GM18505 (cell line): ENCODE results near the gene CRYGA.
"Not testable (repeated sequence)": the region's sequence is repeated elsewhere in the genome, so short reads cannot be mapped to it uniquely, and the experiment has no call there.

Source experiments
- ATAC-seq: cut with Tn5 transposase; IDR thresholded peaks from one replicate; pipeline ENCODE4 v1.9.1; 2021; ENCODE audit not compliant: unreplicated experiment
- POLR2A ChIP-seq: IDR thresholded peaks from 4 replicates; pipeline ENCODE4 v1.6.1; 2011; ENCODE audit warnings: borderline replicate concordance; ENCODE audit not compliant: insufficient read depth, insufficient read length; ENCODE audit errors: extremely low read depth

Gene CRYGA

DNA sequence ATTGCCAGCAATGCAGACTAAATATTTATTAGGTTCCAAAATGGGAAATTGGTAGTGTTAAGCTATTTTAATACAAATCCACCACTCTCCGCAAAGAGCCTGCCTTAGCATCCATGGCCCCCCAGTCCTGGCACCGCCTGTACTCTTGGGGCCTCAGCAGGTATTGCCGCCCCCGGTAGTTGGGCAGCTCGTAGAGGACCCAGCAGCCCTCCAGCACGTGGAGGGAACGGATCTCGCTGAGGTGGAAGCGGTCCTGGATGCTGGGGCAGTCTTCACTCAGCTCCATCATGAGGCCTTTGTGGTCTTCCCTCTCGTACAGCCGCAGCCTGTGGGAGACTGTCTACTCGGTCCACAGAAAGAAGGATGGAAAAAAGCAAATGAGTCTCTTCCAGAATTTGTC lies 35.3 kb downstream of the CRYGA start:
- no peak for TF ChIP-seq POLR2A
- no peak for ATAC-seq

DNA sequence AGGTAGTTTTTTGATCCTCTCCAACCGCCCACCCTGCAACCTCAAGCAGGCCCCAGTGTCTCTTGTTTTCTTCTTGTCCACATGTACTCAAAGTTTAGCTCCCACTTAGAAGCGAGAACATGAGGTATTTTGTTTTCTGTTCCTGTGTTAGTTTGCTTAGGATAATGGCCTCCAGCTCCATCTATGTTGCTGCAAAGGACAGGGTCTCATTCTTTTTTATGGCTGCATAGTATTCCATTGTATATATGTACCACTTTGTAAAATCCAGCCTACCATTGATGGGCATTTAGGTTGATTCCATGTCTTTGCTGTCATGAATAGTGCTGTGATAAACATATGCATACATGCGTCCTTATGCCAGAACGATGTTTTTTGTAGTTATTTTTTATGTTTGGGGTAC lies 36.3 kb downstream of the CRYGA start:
- TF ChIP-seq POLR2A: no peak
- no peak for ATAC-seq

DNA sequence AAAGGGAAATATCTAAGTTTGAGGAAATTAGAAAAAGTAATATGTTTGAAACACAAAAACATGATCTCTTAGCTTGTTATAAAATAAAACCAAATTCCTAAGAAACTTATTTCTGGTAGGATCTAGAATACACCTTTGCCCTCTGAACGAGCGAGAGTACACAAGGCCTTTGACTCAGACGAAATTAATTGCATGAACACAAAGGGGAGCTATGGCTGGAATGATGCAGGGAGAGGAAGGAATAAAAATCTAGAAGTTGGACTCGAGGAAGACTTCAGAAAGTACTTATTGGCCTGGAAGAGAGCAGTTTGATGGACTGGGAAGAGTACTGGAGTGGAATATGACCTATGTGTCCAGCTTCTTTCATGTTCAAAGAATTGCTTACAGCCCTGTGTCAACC lies 38.1 kb downstream of the CRYGA start:
- no peak for ATAC-seq

DNA sequence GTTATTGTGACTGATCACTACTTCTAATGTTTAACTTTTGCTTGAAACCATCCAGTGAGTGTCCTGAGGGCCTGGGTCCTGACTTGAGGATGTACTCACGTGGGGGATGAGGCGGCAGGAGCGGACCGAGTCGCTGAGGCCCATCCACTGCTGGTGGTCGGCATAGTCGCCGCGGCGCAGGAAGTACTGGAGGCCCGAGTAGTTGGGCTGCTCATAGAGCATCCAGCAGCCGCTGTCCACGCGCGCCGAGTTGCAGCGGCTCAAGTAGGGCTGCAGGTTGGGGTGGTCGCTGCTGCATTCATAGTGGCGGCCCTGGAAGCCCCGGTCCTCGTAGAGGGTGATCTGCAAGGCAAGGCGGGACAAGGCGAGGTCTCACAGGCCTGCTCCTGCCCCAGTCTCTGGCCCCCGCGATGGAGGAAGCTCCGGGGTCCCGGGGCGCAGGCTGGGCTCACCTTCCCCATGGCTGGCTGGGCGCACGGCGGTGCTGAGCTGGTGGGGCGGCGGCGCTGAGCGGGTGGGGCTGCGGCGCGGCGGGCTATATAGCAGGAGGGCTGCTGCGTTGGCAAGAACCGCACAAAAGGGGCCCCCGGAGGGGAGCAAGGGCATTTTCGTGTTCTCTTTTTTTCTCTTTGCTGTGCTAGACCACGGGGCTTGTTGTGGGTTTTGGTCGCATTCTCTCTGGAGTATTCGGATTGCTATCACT lies 39.2 kb downstream of the CRYGA start, which contains the start of gene CRYGD:
TSS of gene CRYGD (minus strand) at position 512 of the 703 bp plus-strand sequence. CDS start at position 461, 51 bp downstream.
- ATAC-seq: not testable (repeated sequence)

More for the DNA sequence above, 38.1 kb downstream of the CRYGA start:
- no peak for TF ChIP-seq POLR2A

DNA sequence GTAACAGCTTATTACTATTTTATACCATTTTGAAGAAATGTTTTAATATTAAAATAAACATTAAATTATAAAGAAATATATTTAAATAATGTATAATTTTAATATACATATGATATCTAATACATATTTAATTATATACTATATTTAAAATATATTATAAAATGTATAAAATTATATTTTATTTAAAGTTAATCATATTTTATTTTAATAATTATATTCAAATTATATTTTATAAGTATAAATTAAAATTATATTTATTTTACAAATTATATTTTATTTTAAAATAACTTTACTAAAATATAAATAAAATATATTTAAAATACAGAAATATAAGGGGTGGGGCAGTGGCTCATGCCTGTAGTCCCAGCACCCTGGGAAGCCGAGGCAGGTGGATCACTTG lies 41.1 kb downstream of the CRYGA start:
- no peak for TF ChIP-seq POLR2A
- ATAC-seq: no peak

DNA sequence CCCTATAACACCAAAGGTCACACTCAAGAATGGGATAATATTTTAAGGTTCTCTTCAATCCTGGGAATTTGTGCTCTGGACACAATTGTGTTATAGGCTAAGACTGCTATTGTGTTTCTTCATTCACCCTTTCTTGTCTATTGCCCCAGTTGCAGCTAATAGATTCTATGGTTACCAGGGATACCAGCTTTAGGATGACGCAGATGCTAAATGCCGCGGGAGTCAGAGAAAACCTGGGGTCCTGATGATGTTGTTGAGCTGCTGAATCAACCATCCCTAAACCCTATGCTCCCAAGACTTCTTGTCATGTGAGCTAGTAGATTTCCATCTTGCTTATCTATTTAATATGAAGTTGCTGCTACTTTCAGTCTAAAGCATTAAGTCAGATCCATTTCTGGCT lies 44.5 kb downstream of the CRYGA start:
- no peak for ATAC-seq
- TF ChIP-seq POLR2A: no peak

DNA sequence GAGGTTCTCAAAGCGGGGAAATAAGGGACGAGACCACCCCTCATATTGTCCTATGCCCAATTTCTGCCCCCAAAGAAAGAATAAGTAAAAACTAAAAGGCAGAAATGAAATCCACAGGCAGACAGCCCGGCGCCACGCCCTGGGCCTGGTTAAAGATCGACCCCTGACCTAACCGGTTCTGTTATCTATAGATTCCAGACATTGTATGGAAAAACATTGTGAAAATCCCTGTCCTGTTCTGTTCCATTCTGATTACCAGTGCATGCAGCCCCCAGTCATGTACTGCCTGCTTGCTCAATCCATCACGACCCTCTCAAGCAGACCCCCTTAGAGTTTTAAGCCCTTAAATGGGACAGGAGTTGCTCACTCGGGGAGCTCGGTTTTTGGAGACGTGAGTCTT lies 46.0 kb downstream of the CRYGA start:
- not testable (repeated sequence) for ATAC-seq

DNA sequence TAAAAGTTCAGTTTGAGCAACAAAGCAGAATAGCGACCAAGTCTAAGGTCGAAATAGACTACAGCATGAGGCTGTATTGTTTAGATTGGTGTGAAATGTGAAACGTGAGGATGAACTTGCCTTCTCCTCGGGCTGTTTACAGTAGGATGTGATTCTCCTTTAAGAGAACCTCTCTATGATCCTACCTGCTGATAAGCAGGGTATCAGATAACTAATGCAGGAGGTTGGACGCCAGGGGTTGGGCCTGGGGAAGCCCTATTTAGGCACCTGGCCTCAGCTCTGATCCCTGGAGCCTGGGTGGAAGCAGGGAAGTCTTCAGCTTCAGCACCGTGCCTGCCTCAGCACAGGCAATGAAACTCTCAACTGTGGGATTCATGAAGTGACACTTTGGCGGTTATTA lies 50.4 kb downstream of the CRYGA start:
- ATAC-seq: no peak
- TF ChIP-seq POLR2A: no peak

DNA sequence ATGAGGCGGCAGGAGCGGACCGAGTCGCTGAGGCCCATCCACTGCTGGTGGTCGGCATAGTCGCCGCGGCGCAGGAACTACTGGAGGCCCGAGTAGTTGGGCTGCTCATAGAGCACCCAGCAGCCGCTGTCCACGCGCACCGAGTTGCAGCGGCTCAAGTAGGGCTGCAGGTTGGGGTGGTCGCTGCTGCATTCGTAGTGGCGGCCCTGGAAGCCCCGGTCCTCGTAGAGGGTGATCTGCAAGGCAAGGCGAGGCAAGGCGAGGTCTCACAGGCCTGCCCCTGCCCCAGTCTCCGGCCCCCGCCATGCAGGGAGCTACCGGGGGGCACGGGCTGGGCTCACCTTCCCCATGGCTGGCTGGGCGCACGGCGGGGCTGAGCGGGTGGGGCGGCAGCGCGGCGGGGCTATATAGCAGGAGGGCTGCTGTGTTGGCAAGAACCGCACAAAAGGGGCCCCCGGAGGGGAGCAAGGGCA lies 51.1 kb downstream of the CRYGA start:
- ATAC-seq: not testable (repeated sequence)
